ENCODE measurements around the gene C10orf90.
"Not testable (repeated sequence)": the region's sequence is repeated elsewhere in the genome, so short reads cannot be mapped to it uniquely, and the experiment has no call there.

Gene C10orf90

DNA sequence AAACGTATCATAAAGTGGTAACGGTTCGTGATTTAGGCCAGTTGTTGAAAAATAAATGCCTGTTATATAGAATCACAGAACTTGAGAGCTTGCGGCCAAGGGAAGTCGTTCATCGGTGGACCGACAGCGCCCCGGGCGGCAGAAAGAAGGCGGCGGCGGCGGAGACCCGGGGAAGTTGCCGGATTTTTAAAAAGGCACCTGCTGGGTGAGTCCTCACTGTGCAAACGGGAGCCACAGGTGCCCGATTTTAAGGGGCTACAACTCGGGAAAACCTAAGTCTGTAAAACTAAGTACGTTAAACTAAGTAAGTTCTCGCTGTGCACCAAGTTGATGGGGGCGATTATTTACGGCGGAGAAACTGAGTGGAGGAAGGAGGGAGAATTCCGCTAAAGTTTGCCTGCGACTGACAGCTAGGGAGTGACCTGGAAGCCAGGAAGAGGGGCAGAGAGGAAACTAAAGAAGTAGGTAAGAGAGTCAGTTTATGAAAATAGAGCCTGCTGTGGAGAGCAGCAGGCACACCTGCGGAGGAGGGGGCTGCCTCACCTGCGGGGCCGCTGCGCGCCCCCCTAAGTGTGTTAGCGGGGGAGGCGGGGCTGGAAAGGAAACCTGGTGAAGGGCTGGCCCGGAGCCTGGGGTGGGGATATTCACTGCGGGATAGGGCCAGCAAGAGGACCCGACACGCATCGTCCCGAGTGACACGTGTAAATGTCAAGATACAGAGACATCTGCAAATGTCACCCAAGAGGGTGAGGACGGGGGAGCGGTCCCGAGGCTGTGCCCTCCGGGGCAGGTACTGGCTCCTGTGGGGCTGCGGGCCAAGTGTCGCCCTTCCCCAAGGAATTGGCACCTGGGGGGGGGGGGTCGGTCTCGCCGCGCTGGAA, 283.2 kb downstream of the C10orf90 start:
- DNase-seq, result peak; percentile 16

DNA sequence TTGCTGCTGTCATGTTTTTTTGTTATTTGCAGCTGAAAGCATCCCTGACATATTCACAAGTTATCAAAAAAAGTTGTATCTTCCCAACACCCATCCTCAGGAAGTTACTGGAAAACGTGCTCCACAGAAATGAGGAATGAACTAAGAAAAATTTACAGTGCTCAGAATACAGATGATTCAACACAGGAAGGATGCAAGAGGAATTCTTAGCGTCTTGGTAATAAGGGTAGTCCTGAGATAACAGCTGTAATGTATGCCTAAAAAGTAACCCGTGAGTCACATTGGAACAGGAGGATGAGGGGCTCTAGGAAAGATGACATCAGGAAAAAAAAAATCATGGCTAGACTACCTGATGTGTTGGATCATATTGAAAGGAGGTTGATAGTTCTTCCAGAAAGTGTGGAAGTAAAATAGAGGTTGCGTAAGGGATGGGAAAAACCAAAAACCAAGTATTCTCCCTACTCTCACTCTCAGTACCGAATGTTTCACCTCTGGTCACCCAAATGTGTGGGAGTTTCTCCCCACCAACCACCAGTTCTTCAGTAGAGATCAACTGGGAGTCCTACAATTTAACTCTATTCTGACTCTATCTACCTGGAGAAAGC, 286.1 kb downstream of the C10orf90 start:
- no peak for DNase-seq

DNA sequence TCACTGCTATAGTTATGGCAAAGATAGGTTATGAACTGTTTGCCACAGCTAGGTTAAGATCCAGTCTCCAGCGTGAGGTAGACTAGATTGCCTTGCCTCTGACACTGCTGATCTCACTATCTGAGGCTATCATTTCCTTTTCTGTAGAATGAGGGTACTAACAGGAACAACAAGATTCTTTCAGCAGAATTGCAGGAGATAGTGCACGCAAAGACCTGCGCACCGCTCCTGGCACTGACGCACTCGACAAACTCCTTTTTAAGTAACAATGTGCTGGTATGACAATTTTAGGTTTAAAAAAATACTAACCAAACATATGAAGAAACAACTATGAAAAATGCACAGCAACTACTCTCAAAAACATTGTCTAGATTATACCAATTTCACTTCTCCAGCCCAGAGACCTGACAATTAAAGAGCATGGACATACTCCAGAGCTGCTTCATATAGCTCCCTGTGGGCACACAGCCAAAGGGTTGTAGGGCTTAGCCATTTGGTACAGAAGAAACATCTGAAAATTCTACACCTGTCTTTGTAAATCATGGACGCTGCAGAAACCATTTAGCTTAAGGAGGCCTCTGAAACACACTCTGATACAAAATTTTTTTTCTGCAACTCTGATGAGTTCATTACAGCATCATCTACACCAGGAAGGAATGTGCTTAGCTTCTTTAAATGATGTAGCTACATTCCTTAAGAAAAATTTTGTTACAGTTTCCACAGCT, 290.0 kb downstream of the C10orf90 start:
- no peak for DNase-seq

DNA sequence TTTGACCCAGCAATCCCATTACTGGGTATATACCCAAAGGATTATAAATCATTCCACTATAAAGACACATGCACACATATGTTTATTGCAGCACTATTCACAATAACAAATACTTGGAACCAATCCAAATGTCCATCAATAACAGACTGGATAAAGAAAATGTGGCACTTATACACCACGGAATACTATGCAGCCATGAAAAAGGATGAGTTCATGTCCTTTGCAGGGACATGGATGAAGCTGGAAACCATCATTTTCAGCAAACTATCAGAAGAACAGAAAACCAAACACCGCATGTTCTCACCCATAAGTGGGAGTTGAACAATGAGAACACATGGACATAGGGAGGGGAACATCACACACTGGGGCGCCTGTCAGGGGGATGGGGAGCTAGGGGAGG, 291.3 kb downstream of the C10orf90 start:
- not testable (repeated sequence) for DNase-seq

DNA sequence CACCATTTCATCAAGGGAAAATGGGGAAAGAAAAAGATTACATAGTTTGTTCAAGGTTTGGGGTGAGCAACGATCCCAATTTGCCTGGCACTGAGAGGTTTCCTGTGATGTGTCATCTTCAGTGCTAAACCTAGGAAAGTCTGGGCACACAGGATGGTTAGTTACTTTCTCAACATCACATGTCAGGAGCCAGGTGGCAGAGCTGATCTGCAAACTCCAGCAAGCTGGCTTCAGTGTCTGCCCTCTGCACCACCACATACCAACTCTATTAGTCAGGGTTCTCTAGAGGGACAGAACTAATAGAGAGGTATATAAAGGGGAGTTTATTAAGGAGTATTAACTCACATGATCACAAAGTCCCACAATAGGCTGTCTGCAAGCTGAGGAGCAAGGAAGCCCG, 293.5 kb downstream of the C10orf90 start:
- no peak for DNase-seq

DNA sequence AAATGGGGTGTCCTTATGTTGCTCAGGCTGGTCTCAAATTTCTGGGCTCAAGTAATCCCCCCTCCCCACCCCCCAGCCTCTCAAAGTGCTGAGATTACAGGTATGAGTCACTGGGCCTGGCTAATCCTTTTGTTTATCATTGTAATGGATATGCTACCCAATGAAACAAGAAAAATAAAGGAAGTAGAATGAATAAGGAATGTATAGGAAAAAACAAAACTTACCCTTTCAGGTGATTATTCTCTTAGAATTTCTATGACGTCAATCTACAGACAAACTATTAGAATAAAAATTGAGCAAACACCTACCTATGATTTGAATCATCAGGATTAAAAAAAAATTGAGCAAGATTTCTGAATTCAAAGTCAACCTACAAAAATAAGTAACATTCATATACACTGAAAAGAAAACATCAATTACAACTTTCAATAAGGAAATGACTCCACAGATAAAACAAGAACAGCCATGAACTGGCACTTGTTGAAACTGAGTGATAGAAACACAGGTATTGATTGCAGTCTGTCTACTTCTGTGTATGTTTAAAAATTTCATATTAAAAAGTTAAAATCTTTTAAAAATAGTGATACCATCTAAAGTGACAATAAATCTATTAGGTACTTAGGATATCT, 294.5 kb downstream of the C10orf90 start:
- no peak for DNase-seq

DNA sequence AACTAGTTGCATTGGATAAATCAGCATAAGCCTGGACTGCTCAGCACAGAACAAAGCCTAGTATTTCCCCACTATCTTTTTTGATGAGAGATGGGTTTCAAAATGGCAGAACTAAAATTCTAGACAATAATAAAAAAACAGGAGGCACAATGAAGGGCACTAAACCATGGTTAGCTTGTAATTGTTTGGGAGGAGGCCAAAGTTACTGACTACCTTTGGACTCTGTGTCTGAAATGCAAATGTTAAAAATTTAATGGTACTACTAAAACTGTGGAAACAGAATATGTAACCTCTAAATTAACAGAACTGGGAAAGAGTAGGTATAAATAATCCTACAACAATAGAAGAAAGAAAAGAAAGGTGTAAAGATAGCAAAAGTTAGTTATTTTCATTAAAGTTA, 295.2 kb downstream of the C10orf90 start:
- DNase-seq, result no peak
